ENCODE results near the gene ATP6V0E1.

The ATP6V0E1 gene

GRCh38 chr5:173012882-173013281, 29.3 kb downstream of the ATP6V0E1 start:
- POLR2A ChIA-PET, result no interaction called here
- CTCF ChIA-PET, result no interaction called here
- Histone ChIP-seq H3K27ac (ENCODE audit: extremely low read depth, low read depth, low read length) (no peak overlapping the region), H3K9me3 (ENCODE audit: control insufficient read depth, insufficient read depth, low read depth, low read length) (no peaks in the 10 kb centered on the region), H3K4me1 (ENCODE audit: control insufficient read depth, insufficient read depth, low read length) (peaks cover 9% of the 10 kb centered on the region), H3K36me3 (ENCODE audit: control insufficient read depth in 2 of 2, insufficient read depth in 1 of 2, low read length in 2 of 2) (peaks cover 0 to 3% of the 10 kb centered on the region in 2 experiments; a peak in 1 of 3 replicates), H3K4me3 (ENCODE audit: low read depth, low read length) (no peak overlapping the region)
- 0 out of 2 replicates have a peak, but pooled peaks have one; percentile 12 for TF ChIP-seq SCRT1 (tag by site-specific recombination; IDR thresholded peaks at IDR 0.05; ENCODE audit: borderline replicate concordance)
- TF ChIP-seq PBX3 (CRISPR knock-in tag; IDR thresholded peaks at IDR 0.05), result no peak
- no peak for TF ChIP-seq MEIS1 (CRISPR knock-in tag; IDR thresholded peaks at IDR 0.05; ENCODE audit: borderline replicate concordance)
- TF ChIP-seq ZBTB11 (tag by site-specific recombination; conservative IDR thresholded peaks at IDR 0.05; ENCODE audit: low read depth), result no peak
- TF ChIP-seq ZNF449 (tag by site-specific recombination; IDR thresholded peaks at IDR 0.05), result no peak
- TF ChIP-seq ZNF169 (tag by site-specific recombination; IDR thresholded peaks at IDR 0.05), result no peak

- POLR2A ChIA-PET, result interaction anchor here (1.1 kb wide), 1 partner anchor 43 kb away, joined by 5 read pairs; no protein-coding TSS in a partner anchor
- Histone ChIP-seq H3K9me3 (ENCODE audit: control insufficient read depth, insufficient read depth, low read depth, low read length) (no peaks in the 10 kb centered on the region), H3K36me3 (ENCODE audit: control insufficient read depth in 2 of 2, insufficient read depth in 1 of 2, low read length in 2 of 2) (peaks cover 0 to 3% of the 10 kb centered on the region in 2 experiments; a peak in 1 of 3 replicates), H3K4me1 (ENCODE audit: control insufficient read depth, insufficient read depth, low read length) (peaks cover 9% of the 10 kb centered on the region), H3K4me3 (ENCODE audit: low read depth, low read length) (no peak overlapping the region), H3K27ac (ENCODE audit: extremely low read depth, low read depth, low read length) (no peak overlapping the region)
- CTCF ChIA-PET, result interaction anchor here (0.6 to 1.0 kb wide), 2 partner anchors 9 to 45 kb away, joined by 3 to 4 read pairs; no protein-coding TSS in a partner anchor
- no peak for TF ChIP-seq ZFP37 (tag by site-specific recombination; IDR thresholded peaks at IDR 0.05)
- peak; percentile 49 for TF ChIP-seq PRDM4 (tag by site-specific recombination; IDR thresholded peaks at IDR 0.05)
Measured at GRCh38 chr5:173014671-173015070, 31.1 kb downstream of the ATP6V0E1 start.

GRCh38 chr5:173015192-173015591, 31.6 kb downstream of the ATP6V0E1 start:
- peaks cover 9% of the 10 kb centered on the region for H3K4me1 ChIP-seq (ENCODE audit: control insufficient read depth, insufficient read depth, low read length)
- H3K9me3 ChIP-seq (ENCODE audit: control insufficient read depth, insufficient read depth, low read depth, low read length), result no peaks in the 10 kb centered on the region
- H3K27ac ChIP-seq (ENCODE audit: extremely low read depth, low read depth, low read length), result no peak overlapping the region
- no peak overlapping the region for H3K4me3 ChIP-seq (ENCODE audit: low read depth, low read length)
- ChIA-PET CTCF (interaction anchor here (0.6 to 0.9 kb wide), 6 partner anchors 8 to 308 kb away, joined by 3 to 4 read pairs (median 3); no protein-coding TSS in a partner anchor), POLR2A (interaction anchor here (1.1 kb wide), 1 partner anchor 42 kb away, joined by 5 read pairs; no protein-coding TSS in a partner anchor)
- H3K36me3 ChIP-seq (ENCODE audit: control insufficient read depth in 2 of 2, insufficient read depth in 1 of 2, low read length in 2 of 2), result peaks cover 3 to 5% of the 10 kb centered on the region in 2 experiments; a peak in 2 of 3 replicates
- TF ChIP-seq ZNF174 (tag by site-specific recombination; IDR thresholded peaks at IDR 0.05) (no peak), ZNF664 (tag by site-specific recombination; IDR thresholded peaks at IDR 0.05) (no peak), ZNF747 (tag by site-specific recombination; IDR thresholded peaks at IDR 0.05) (no peak), ZNF433 (tag by site-specific recombination; IDR thresholded peaks at IDR 0.05; ENCODE audit: low read depth) (no peak), SETDB1 (IDR thresholded peaks at IDR 0.05; ENCODE audit: insufficient read length, low read length) (no peak), ZXDB (tag by site-specific recombination; IDR thresholded peaks at IDR 0.05) (no peak), ZNF391 (tag by site-specific recombination; IDR thresholded peaks at IDR 0.05; ENCODE audit: borderline replicate concordance, low read depth) (no peak), ZNF639 (tag by site-specific recombination; IDR thresholded peaks at IDR 0.05) (no peak), ZNF843 (tag by site-specific recombination; IDR thresholded peaks at IDR 0.05) (no peak), KLF1 (tag by site-specific recombination; IDR thresholded peaks at IDR 0.05) (no peak), IKZF3 (tag by site-specific recombination; IDR thresholded peaks at IDR 0.05) (no peak), KLF17 (tag by site-specific recombination; IDR thresholded peaks at IDR 0.05) (no peak)

All from HEK293 (cell line).